H9 (cell line): ENCODE results near the gene OSBP2. TPM values are rescaled to one million over a fixed set of nuclear protein-coding genes. Genes with fewer than 3 reads are reported as not detected.

ENCODE experiments used
- DNase-seq: peaks from one replicate; pipeline ENCODE4 v3.0.0-alpha.2; 2017
- H2AFZ ChIP-seq: one replicate; pipeline ENCODE4 v1.6.1; 2013; ENCODE audit warnings: mild to moderate bottlenecking, low read length, control low read depth, moderate library complexity
- H2AK5ac ChIP-seq: 2 replicates; pipeline ENCODE4 v1.6.1; 2013; ENCODE audit warnings: low read length, control low read depth, mixed read lengths; ENCODE audit not compliant: insufficient read length
- H2BK120ac ChIP-seq: one replicate; pipeline ENCODE4 v1.6.1; 2013; ENCODE audit warnings: low read depth, mild to moderate bottlenecking, low read length, control low read depth, inconsistent platforms; ENCODE audit not compliant: poor library complexity, severe bottlenecking
- H2BK12ac ChIP-seq: 2 replicates; pipeline ENCODE4 v1.6.1; 2013; ENCODE audit warnings: low read length, control low read depth, mixed read lengths, low read depth; ENCODE audit not compliant: insufficient read length
- H2BK15ac ChIP-seq: 2 replicates; pipeline ENCODE4 v1.6.1; 2013; ENCODE audit warnings: low read depth, low read length, control low read depth
- H2BK20ac ChIP-seq: one replicate; pipeline ENCODE4 v1.6.1; 2013; ENCODE audit warnings: low read depth, mild to moderate bottlenecking, low read length, control low read depth, inconsistent platforms; ENCODE audit not compliant: poor library complexity, severe bottlenecking
- H2BK5ac ChIP-seq: 2 replicates; pipeline ENCODE4 v1.6.1; 2013; ENCODE audit warnings: low read length, control low read depth, mixed read lengths; ENCODE audit not compliant: insufficient read length
- H3K14ac ChIP-seq: 2 replicates; pipeline ENCODE4 v1.6.1; 2013; ENCODE audit warnings: low read length, control low read depth; ENCODE audit not compliant: insufficient read depth
- H3K18ac ChIP-seq: 2 replicates; pipeline ENCODE4 v1.6.1; 2013; ENCODE audit warnings: low read depth, mild to moderate bottlenecking, mixed read lengths, low read length, control low read depth; ENCODE audit not compliant: insufficient read length
- H3K23ac ChIP-seq: 2 replicates; pipeline ENCODE4 v1.6.1; 2013; ENCODE audit warnings: low read length, control low read depth, mixed read lengths, low read depth; ENCODE audit not compliant: insufficient read length
- H3K23me2 ChIP-seq: 2 replicates; pipeline ENCODE4 v1.6.1; 2013; ENCODE audit warnings: low read depth, mild to moderate bottlenecking, mixed read lengths, low read length, control low read depth; ENCODE audit not compliant: insufficient read length, poor library complexity, severe bottlenecking
- H3K27ac ChIP-seq: 2 replicates; pipeline ENCODE4 v1.5.1; 2013; ENCODE audit warnings: low read length, control low read depth, mixed read lengths, low read depth; ENCODE audit not compliant: insufficient read length
- H3K27me3 ChIP-seq: 2 replicates; pipeline ENCODE4 v1.6.1; 2013; ENCODE audit warnings: low read length, control low read depth, inconsistent platforms; ENCODE audit not compliant: insufficient read depth
- H3K4ac ChIP-seq: 2 replicates; pipeline ENCODE4 v1.6.1; 2013; ENCODE audit warnings: low read depth, mild to moderate bottlenecking, control low read depth, inconsistent platforms, low read length, moderate library complexity
- H3K4me1 ChIP-seq: 2 replicates; pipeline ENCODE4 v1.6.1; 2013; ENCODE audit warnings: low read length, control low read depth, inconsistent platforms; ENCODE audit not compliant: insufficient read depth
- H3K4me2 ChIP-seq: 2 replicates; pipeline ENCODE4 v1.6.1; 2013; ENCODE audit warnings: low read length, control low read depth, mixed read lengths; ENCODE audit not compliant: insufficient read length, insufficient read depth
- H3K56ac ChIP-seq: 2 replicates; pipeline ENCODE4 v1.6.1; 2013; ENCODE audit warnings: low read depth, mild to moderate bottlenecking, mixed read lengths, low read length, control low read depth; ENCODE audit not compliant: insufficient read length
- H3K79me1 ChIP-seq: 2 replicates; pipeline ENCODE4 v1.6.1; 2013; ENCODE audit warnings: low read depth, mild to moderate bottlenecking, moderate library complexity, low read length, control low read depth, inconsistent platforms; ENCODE audit not compliant: insufficient read depth, poor library complexity, severe bottlenecking
- H3K79me2 ChIP-seq: 2 replicates; pipeline ENCODE4 v1.6.1; 2013; ENCODE audit warnings: low read length, control low read depth, inconsistent platforms; ENCODE audit not compliant: insufficient read depth
- H3K9ac ChIP-seq: 2 replicates; pipeline ENCODE4 v1.6.1; 2013; ENCODE audit warnings: low read length, control low read depth, mixed read lengths; ENCODE audit not compliant: insufficient read length; ENCODE audit errors: extremely low read depth
- H3K9me3 ChIP-seq: one replicate; pipeline ENCODE4 v1.6.1; 2013; ENCODE audit warnings: low read depth, low read length, inconsistent platforms; ENCODE audit not compliant: control insufficient read depth
- H3T11ph ChIP-seq: one replicate; pipeline ENCODE4 v1.6.1; 2013; ENCODE audit warnings: mild to moderate bottlenecking, low read length, control low read depth, inconsistent platforms
- H4K20me1 ChIP-seq: one replicate; pipeline ENCODE4 v1.6.1; 2013; ENCODE audit not compliant: control insufficient read depth, insufficient read length, insufficient read depth
- H4K5ac ChIP-seq: 2 replicates; pipeline ENCODE4 v1.6.1; 2013; ENCODE audit warnings: low read depth, mild to moderate bottlenecking, mixed read lengths, low read length, control low read depth; ENCODE audit not compliant: insufficient read length
- H4K8ac ChIP-seq: replicated peaks from 2 replicates; pipeline ENCODE4 v1.6.1; 2013; ENCODE audit warnings: low read length, control low read depth, mixed read lengths, low read depth; ENCODE audit not compliant: insufficient read length
- H4K91ac ChIP-seq: 2 replicates; pipeline ENCODE4 v1.6.1; 2013; ENCODE audit warnings: low read depth, mild to moderate bottlenecking, moderate library complexity, mixed read lengths, low read length, control low read depth; ENCODE audit not compliant: insufficient read length
- H3K27ac Mint-ChIP-seq, 3 experiments: 2 replicates in 2 of 3; 3 replicates in 1 of 3; pipeline ENCODE4 v1.8.0; 2020 to 2021; ENCODE audit warnings: mixed read lengths in 3 of 3, mild to moderate bottlenecking in 1 of 3, moderate library complexity in 1 of 3
- H3K27me3 Mint-ChIP-seq: 2 replicates; pipeline ENCODE4 v1.8.0; 2021; ENCODE audit warnings: low read depth, mild to moderate bottlenecking, moderate library complexity, mixed read lengths
- H3K36me3 Mint-ChIP-seq, 3 experiments: 2 replicates in 2 of 3; 3 replicates in 1 of 3; pipeline ENCODE4 v1.8.0; 2020 to 2021; ENCODE audit warnings: low read depth in 3 of 3, mixed read lengths in 3 of 3; ENCODE audit not compliant: insufficient read depth in 1 of 3
- H3K4me1 Mint-ChIP-seq, 2 experiments: 2 replicates each; pipeline ENCODE4 v1.8.0; 2020; ENCODE audit warnings: mixed read lengths in 2 of 2
- H3K4me3 Mint-ChIP-seq, 2 experiments: 2 replicates in 1 of 2; 3 replicates in 1 of 2; pipeline ENCODE4 v1.8.0; 2020 to 2021; ENCODE audit warnings: mild to moderate bottlenecking in 2 of 2, mixed read lengths in 2 of 2, moderate library complexity in 1 of 2
- H3K9me3 Mint-ChIP-seq, 2 experiments: 2 replicates in 1 of 2; 3 replicates in 1 of 2; pipeline ENCODE4 v1.8.0; 2020; ENCODE audit warnings: mild to moderate bottlenecking in 2 of 2, mixed read lengths in 2 of 2, moderate library complexity in 1 of 2
- CTCF ChIP-seq: fragments of 200-600 bp; sonication (generic); conservative IDR thresholded peaks from 3 replicates; pipeline ENCODE4 v1.8.0; 2021; ENCODE audit warnings: antibody characterized with exemption, mild to moderate bottlenecking
- WGBS: extraction: QIAGEN DNeasy Blood & Tissue Kit; methylation state at CpG from one replicate; pipeline ENCODE4 v1.1.7; 2013; ENCODE audit warnings: missing lambda C conversion rate, low lambda C conversion rate, mixed read lengths; ENCODE audit not compliant: insufficient read length; ENCODE audit errors: extremely low coverage; 5-methylcytosine and 5-hydroxymethylcytosine counted together
- total RNA-seq: library from RNA; stranded (reverse); gene quantifications from 2 replicates; pipeline ENCODE4 v1.2.1, GENCODE V29; 2021

OSBP2 gene
- total RNA-seq, 1 experiment from 2014 or later = 3.4 TPM

GRCh38 chr22:30778261-30778660, 83.6 kb downstream of the OSBP2 start:
- H3K4me1 Mint-ChIP-seq = peaks cover 10 to 11% of the 10 kb centered on the region in 2 experiments; a peak in 3 of 4 replicates
- no peak for TF ChIP-seq CTCF
- H3K27ac Mint-ChIP-seq = no peak overlapping the region; a peak in 1 of 7 replicates
- Histone ChIP-seq H3K23ac (no peak overlapping the region), H3K14ac (no peak overlapping the region), H3K79me2 (no peaks in the 10 kb centered on the region), H2BK20ac (no peak overlapping the region), H2BK12ac (no peak overlapping the region), H3K4me2 (no peak overlapping the region), H3K4ac (no peak overlapping the region), H3K4me1 (no peaks in the 10 kb centered on the region), H3T11ph (no peak overlapping the region), H3K56ac (no peak overlapping the region), H3K27ac (no peak overlapping the region), H3K79me1 (no peaks in the 10 kb centered on the region), H4K5ac (no peak overlapping the region), H4K20me1 (no peaks in the 10 kb centered on the region), H3K27me3 (no peaks in the 10 kb centered on the region), H2AK5ac (no peak overlapping the region), H3K9ac (no peak overlapping the region), H3K18ac (no peak overlapping the region), H3K23me2 (no peaks in the 10 kb centered on the region), H3K9me3 (no peaks in the 10 kb centered on the region), H4K91ac (no peak overlapping the region), H4K8ac (no peak overlapping the region), H2BK15ac (no peak overlapping the region), H2BK5ac (no peak overlapping the region), H2BK120ac (no peak overlapping the region), H2AFZ (no peak overlapping the region)
- WGBS = no CpG with 5 or more reads among the region's 5 CpGs
- no peaks in the 10 kb centered on the region for H3K9me3 Mint-ChIP-seq
- H3K36me3 Mint-ChIP-seq = no peaks in the 10 kb centered on the region
- DNase-seq = no peak
- H3K4me3 Mint-ChIP-seq = no peak overlapping the region
- no peaks in the 10 kb centered on the region for H3K27me3 Mint-ChIP-seq
